HG02759 (cell line): ENCODE measurements around the gene PSMB5.

Experiments
- ATAC-seq: cut with Tn5 transposase; IDR thresholded peaks from one replicate; pipeline ENCODE4 v1.9.1; 2021; ENCODE audit warnings: mild to moderate bottlenecking, moderate library complexity; ENCODE audit not compliant: unreplicated experiment

PSMB5 gene

GRCh38 chr14:22995889-22996625, 38.6 kb downstream of the PSMB5 start:
- ATAC-seq: no peak

GRCh38 chr14:22994762-22995275, 39.9 kb downstream of the PSMB5 start:
- ATAC-seq: no peak

- no peak for ATAC-seq
Observed at GRCh38 chr14:22993517-22993916, 41.2 kb downstream of the PSMB5 start.

GRCh38 chr14:22991852-22992251, 42.8 kb downstream of the PSMB5 start:
- ATAC-seq: no peak

GRCh38 chr14:22987291-22987690, 47.4 kb downstream of the PSMB5 start:
- ATAC-seq: no peak

- peak; percentile 69 for ATAC-seq
Observed at GRCh38 chr14:22986508-22987054, 48.1 kb downstream of the PSMB5 start.

GRCh38 chr14:22985894-22986507, 48.7 kb downstream of the PSMB5 start:
- ATAC-seq: no peak

- no peak for ATAC-seq
Observed at GRCh38 chr14:22984959-22985658, 49.6 kb downstream of the PSMB5 start.

- peak; percentile 41 for ATAC-seq
Observed at GRCh38 chr14:22982477-22983245, 52.0 kb downstream of the PSMB5 start, which contains the start of gene AJUBA. TSS of gene AJUBA (minus strand) at chr14:22982551. CDS start at chr14:22982266, 285 bp downstream.

GRCh38 chr14:22981876-22982476, 52.7 kb downstream of the PSMB5 start:
- ATAC-seq: no peak

GRCh38 chr14:22981090-22981875, 53.4 kb downstream of the PSMB5 start:
- no peak for ATAC-seq

GRCh38 chr14:22980672-22981089, 54.0 kb downstream of the PSMB5 start:
- no peak for ATAC-seq

GRCh38 chr14:22979748-22980392, 54.8 kb downstream of the PSMB5 start:
- no peak for ATAC-seq

- ATAC-seq: no peak
Observed at GRCh38 chr14:22978981-22979671, 55.6 kb downstream of the PSMB5 start.

GRCh38 chr14:22978487-22978837, 56.2 kb downstream of the PSMB5 start:
- ATAC-seq: no peak

- ATAC-seq: no peak
Observed at GRCh38 chr14:22977684-22978486, 56.8 kb downstream of the PSMB5 start.

GRCh38 chr14:22977434-22977683, 57.3 kb downstream of the PSMB5 start:
- no peak for ATAC-seq
